A549 (cell line): ENCODE measurements around the gene PDGFD. TPM values are rescaled to one million over a fixed set of nuclear protein-coding genes. Genes with fewer than 3 reads are reported as not detected.

Source experiments
- ATAC-seq, 2 experiments: fragments of 200-7000 bp in 1 of 2; fragments of >200 bp in 1 of 2; cut with Nextera tagmentation in 1 of 2; cut with Tn5 transposase in 1 of 2; 3 replicates each; pipeline versions ENCODE4 v1.8.0 to v1.9.1; 2018 to 2020; ENCODE audit warnings: mild to moderate bottlenecking in 1 of 2, moderate library complexity in 1 of 2
- CTCF ChIA-PET: fragments of 300-600 bp; sonication (Branson Sonifier 250); formaldehyde crosslinking; extraction: SDS; loops from one replicate; lab custom pipeline; 2021; ENCODE audit warnings: antibody characterized with exemption, inconsistent platforms; lab: Yijun Ruan, JAX
- POLR2A ChIA-PET: fragments of 350-600 bp; formaldehyde crosslinking; extraction: SDS; loops from one replicate; lab custom pipeline; 2021; ENCODE audit warnings: antibody characterized with exemption, inconsistent platforms; lab: Yijun Ruan, JAX
- DNase-seq, 2 experiments: peaks; one replicate each; pipeline versions ENCODE4 v3.0.0 to v3.0.0-alpha.2; 2011 to 2016; ENCODE audit warnings: low read depth in 1 of 2, low spot score in 1 of 2
- FAIRE-seq: peaks from 2 replicates; lab custom pipeline; 2011; peaks lifted over from hg19 to GRCh38; lab: Jason Lieb, UNC
- H3K27ac ChIP-seq, 2 experiments: fragments of >200 bp; sonication (Bioruptor Twin); formaldehyde crosslinking; 3 replicates each; pipeline ENCODE4 v1.5.1; 2016 to 2017
- H3K4me1 ChIP-seq: fragments of >200 bp; sonication (Bioruptor Twin); formaldehyde crosslinking; 3 replicates; pipeline ENCODE4 v1.6.1; 2016
- H3K4me2 ChIP-seq: fragments of >200 bp; sonication (Bioruptor Twin); formaldehyde crosslinking; 3 replicates; pipeline ENCODE4 v1.6.1; 2016
- H3K4me3 ChIP-seq: fragments of >200 bp; sonication (Bioruptor Twin); formaldehyde crosslinking; 3 replicates; pipeline ENCODE4 v1.5.1; 2016
- H3K9me3 ChIP-seq: fragments of >200 bp; sonication (Bioruptor Twin); formaldehyde crosslinking; 3 replicates; pipeline ENCODE4 v1.6.1; 2016
- CBX2 ChIP-seq: fragments of 200-600 bp; sonication (generic); IDR thresholded peaks from 2 replicates; pipeline ENCODE4 v1.6.1; 2016; ENCODE audit warnings: low read depth, mild to moderate bottlenecking, borderline replicate concordance
- CBX8 ChIP-seq: fragments of 200-600 bp; sonication (generic); IDR thresholded peaks from 2 replicates; pipeline ENCODE4 v1.6.1; 2016
- CHD4 ChIP-seq: fragments of 200-600 bp; sonication (generic); IDR thresholded peaks from 2 replicates; pipeline ENCODE4 v1.6.1; 2016; ENCODE audit warnings: antibody characterized with exemption, mild to moderate bottlenecking, borderline replicate concordance
- EHF ChIP-seq: fragments of 250-450 bp; sonication (Bioruptor Pico); IDR thresholded peaks from 2 replicates; pipeline ENCODE4 v1.5.0; 2020; ENCODE audit warnings: mild to moderate bottlenecking
- HES2 ChIP-seq: fragments of >200 bp; sonication (Bioruptor Twin); formaldehyde crosslinking; IDR thresholded peaks from 2 replicates; pipeline ENCODE4 v1.6.1; 2016
- HOXB5 ChIP-seq: fragments of 250-450 bp; sonication (Bioruptor Pico); IDR thresholded peaks from 2 replicates; pipeline ENCODE4 v1.5.0; 2020; ENCODE audit warnings: mild to moderate bottlenecking, moderate library complexity
- KDM1A ChIP-seq: fragments of 200-600 bp; sonication (generic); IDR thresholded peaks from 2 replicates; pipeline ENCODE4 v1.6.1; 2016; ENCODE audit warnings: low read depth, mild to moderate bottlenecking
- MAX ChIP-seq: IDR thresholded peaks from 2 replicates; pipeline ENCODE4 v1.6.1; 2012
- NPAS2 ChIP-seq: fragments of 250-450 bp; sonication (Bioruptor Pico); IDR thresholded peaks from 2 replicates; pipeline ENCODE4 v1.8.0; 2022; ENCODE audit warnings: mild to moderate bottlenecking, moderate library complexity, borderline replicate concordance
- NR3C1 ChIP-seq: fragments of >200 bp; sonication (Bioruptor Twin); formaldehyde crosslinking; IDR thresholded peaks from 3 replicates; pipeline ENCODE4 v1.6.1; 2017
- PHF8 ChIP-seq: fragments of 200-600 bp; sonication (generic); IDR thresholded peaks from 2 replicates; pipeline ENCODE4 v1.6.1; 2016; ENCODE audit warnings: low read depth, mild to moderate bottlenecking, antibody characterized with exemption, moderate library complexity, borderline replicate concordance
- POLR2A ChIP-seq: IDR thresholded peaks from 2 replicates; pipeline ENCODE4 v1.6.1; 2012; ENCODE audit warnings: mild to moderate bottlenecking, low read length
- POLR2AphosphoS2 ChIP-seq: conservative IDR thresholded peaks from 2 replicates; pipeline ENCODE4 v1.6.1; 2012; ENCODE audit warnings: low read length, improper control_type of control experiment, inconsistent platforms
- RAD21 ChIP-seq, 2 experiments: fragments of >200 bp in 1 of 2; sonication (Bioruptor Twin) in 1 of 2; formaldehyde crosslinking in 1 of 2; IDR thresholded peaks in 1 of 2; conservative IDR thresholded peaks in 1 of 2; 2 replicates in 1 of 2; 3 replicates in 1 of 2; pipeline ENCODE4 v1.6.1; 2012 to 2018; ENCODE audit warnings: inconsistent platforms in 1 of 2
- RFX5 ChIP-seq: fragments of 450-650 bp; IDR thresholded peaks from 2 replicates; pipeline ENCODE4 v1.7.1; 2014; ENCODE audit warnings: antibody characterized with exemption, mild to moderate bottlenecking, moderate library complexity
- SMC3 ChIP-seq: fragments of >200 bp; sonication (Bioruptor Twin); formaldehyde crosslinking; IDR thresholded peaks from 3 replicates; pipeline ENCODE4 v1.6.1; 2018; ENCODE audit warnings: inconsistent platforms
- TFCP2L1 ChIP-seq: fragments of 250-450 bp; sonication (Bioruptor Pico); IDR thresholded peaks from 2 replicates; pipeline ENCODE4 v1.5.0; 2021; ENCODE audit warnings: mild to moderate bottlenecking
- TP53 ChIP-seq: fragments of 250-450 bp; sonication (Bioruptor Pico); IDR thresholded peaks from 2 replicates; pipeline ENCODE4 v1.5.0; 2021; ENCODE audit warnings: mild to moderate bottlenecking, moderate library complexity
- ZFP36 ChIP-seq: fragments of 450-650 bp; IDR thresholded peaks from 2 replicates; pipeline ENCODE4 v1.6.1; 2014; ENCODE audit warnings: borderline replicate concordance; ENCODE audit not compliant: partially characterized antibody
- WGBS: methylation state at CpG from one replicate; pipeline ENCODE4 v1.1.6; 2017; ENCODE audit errors: missing lambda C conversion rate; 5-methylcytosine and 5-hydroxymethylcytosine counted together
- polyA plus RNA-seq, 4 experiments: library from polyadenylated mRNA; depleted of rRNA in 3 of 4; stranded (reverse); fragments of >200 nt; fragmentation: RNase III in 1 of 4; extraction: RNeasy Plus Mini Kit Qiagen cat#74134 plus additional on column Dnase treatment in 1 of 4; gene quantifications; 2 replicates in 3 of 4; 3 replicates in 1 of 4; pipeline ENCODE4 v1.2.3, GENCODE V29; 2011 to 2017
- TF ChIP-seq, protein P1 (sequence below): fragments of 150-350 bp; IDR thresholded peaks from 2 replicates; pipeline ENCODE4 v1.6.1; 2014; ENCODE audit warnings: low read depth, mild to moderate bottlenecking, low read length
- TF ChIP-seq, protein P2 (sequence below): fragments of >200 bp; sonication (Bioruptor Twin); formaldehyde crosslinking; IDR thresholded peaks from 3 replicates; pipeline ENCODE4 v1.5.1; 2016

PDGFD gene
- polyA plus RNA-seq, 2 of the 4 experiments (the other 2 are of a cell fraction), result 11.1 to 29.7 TPM

- TF ChIP-seq, protein P1, sequence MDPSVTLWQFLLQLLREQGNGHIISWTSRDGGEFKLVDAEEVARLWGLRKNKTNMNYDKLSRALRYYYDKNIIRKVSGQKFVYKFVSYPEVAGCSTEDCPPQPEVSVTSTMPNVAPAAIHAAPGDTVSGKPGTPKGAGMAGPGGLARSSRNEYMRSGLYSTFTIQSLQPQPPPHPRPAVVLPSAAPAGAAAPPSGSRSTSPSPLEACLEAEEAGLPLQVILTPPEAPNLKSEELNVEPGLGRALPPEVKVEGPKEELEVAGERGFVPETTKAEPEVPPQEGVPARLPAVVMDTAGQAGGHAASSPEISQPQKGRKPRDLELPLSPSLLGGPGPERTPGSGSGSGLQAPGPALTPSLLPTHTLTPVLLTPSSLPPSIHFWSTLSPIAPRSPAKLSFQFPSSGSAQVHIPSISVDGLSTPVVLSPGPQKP, result no peak
- TF ChIP-seq HES2 (no peak), MAX (no peak), TFCP2L1 (no peak), CBX8 (no peak), POLR2AphosphoS2 (no peak), NR3C1 (no peak), CHD4 (no peak), KDM1A (no peak), ZFP36 (no peak)
- no peak overlapping the region for H3K4me3 ChIP-seq
- no peak overlapping the region for H3K27ac ChIP-seq
- CTCF ChIA-PET, result no interaction called here
- H3K4me1 ChIP-seq, result peaks cover 26% of the 10 kb centered on the region
- POLR2A ChIA-PET, result no interaction called here
- no peaks in the 10 kb centered on the region for H3K9me3 ChIP-seq
- no peak overlapping the region for H3K4me2 ChIP-seq
- FAIRE-seq, result no peak
- no peak for ATAC-seq
- 93% methylated on average over 5 of the region's 5 CpGs for WGBS
- no peak for DNase-seq
Observed at GRCh38 chr11:103928040-103928801, 235.7 kb downstream of the PDGFD start.

GRCh38 chr11:103927535-103927934 is 236.4 kb downstream of the PDGFD start:
- Histone ChIP-seq H3K4me1 (peaks cover 33% of the 10 kb centered on the region), H3K9me3 (no peaks in the 10 kb centered on the region), H3K4me3 (no peak overlapping the region), H3K4me2 (no peak overlapping the region), H3K27ac (no peak overlapping the region)
- ChIA-PET POLR2A (no interaction called here), CTCF (no interaction called here)
- FAIRE-seq (no peak), DNase-seq (peak in 1 of 2 experiments; percentile 36), ATAC-seq (peak in 1 of 2 experiments; percentile 54; a peak in 1 of 6 replicates)
- TF ChIP-seq, protein P2, sequence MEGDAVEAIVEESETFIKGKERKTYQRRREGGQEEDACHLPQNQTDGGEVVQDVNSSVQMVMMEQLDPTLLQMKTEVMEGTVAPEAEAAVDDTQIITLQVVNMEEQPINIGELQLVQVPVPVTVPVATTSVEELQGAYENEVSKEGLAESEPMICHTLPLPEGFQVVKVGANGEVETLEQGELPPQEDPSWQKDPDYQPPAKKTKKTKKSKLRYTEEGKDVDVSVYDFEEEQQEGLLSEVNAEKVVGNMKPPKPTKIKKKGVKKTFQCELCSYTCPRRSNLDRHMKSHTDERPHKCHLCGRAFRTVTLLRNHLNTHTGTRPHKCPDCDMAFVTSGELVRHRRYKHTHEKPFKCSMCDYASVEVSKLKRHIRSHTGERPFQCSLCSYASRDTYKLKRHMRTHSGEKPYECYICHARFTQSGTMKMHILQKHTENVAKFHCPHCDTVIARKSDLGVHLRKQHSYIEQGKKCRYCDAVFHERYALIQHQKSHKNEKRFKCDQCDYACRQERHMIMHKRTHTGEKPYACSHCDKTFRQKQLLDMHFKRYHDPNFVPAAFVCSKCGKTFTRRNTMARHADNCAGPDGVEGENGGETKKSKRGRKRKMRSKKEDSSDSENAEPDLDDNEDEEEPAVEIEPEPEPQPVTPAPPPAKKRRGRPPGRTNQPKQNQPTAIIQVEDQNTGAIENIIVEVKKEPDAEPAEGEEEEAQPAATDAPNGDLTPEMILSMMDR, result peak; percentile 46
- TF ChIP-seq PHF8, result no peak
- peak; percentile 65 to 69 for TF ChIP-seq RAD21 (conservative IDR thresholded peaks at IDR 0.05 in 1 of 2, IDR thresholded peaks at IDR 0.05 in 1 of 2)
- peak; percentile 45; the same call in 2 of the 3 replicates for TF ChIP-seq SMC3
- 70% methylated on average over 2 of the region's 2 CpGs for WGBS

DNA sequence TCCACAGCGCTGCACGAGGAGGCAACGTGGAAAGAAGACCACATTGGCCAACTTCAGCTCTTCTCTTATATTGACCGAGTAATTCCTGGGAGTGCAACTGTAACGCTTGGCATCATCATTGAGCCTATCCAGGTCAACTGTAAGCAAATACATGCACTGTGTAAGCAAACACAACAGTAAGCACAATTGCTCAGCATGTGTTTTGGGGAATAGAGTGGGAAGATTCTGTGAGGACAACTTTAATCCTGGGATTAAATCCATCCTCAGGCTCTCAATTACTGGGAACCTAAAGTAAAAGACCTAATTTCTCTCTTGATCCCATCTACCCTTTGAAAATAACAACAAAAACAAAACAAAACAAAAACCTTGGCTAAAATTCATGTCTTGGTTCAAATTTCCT is 237.0 kb downstream of the PDGFD start:
- FAIRE-seq (no peak), DNase-seq (no peak), ATAC-seq (no peak)
- WGBS, result 68% methylated on average over 5 of the region's 5 CpGs
- Histone ChIP-seq H3K4me3 (no peak overlapping the region), H3K4me1 (peaks cover 33% of the 10 kb centered on the region), H3K27ac (no peak overlapping the region), H3K4me2 (no peak overlapping the region), H3K9me3 (no peaks in the 10 kb centered on the region)
- TF ChIP-seq NPAS2 (CRISPR knock-in tag) (no peak), POLR2A (no peak), HOXB5 (CRISPR knock-in tag) (no peak), TFCP2L1 (no peak), RFX5 (no peak), CBX8 (no peak), EHF (CRISPR knock-in tag) (no peak), CBX2 (no peak), SMC3 (no peak), TP53 (no peak)
- CTCF ChIA-PET, result no interaction called here
- POLR2A ChIA-PET, result no interaction called here
